LNCAP (cell line): Measurements from ENCODE around the gene COPZ1.
A peak's percentile ranks its signal among the peaks of the same experiment; 100 is the strongest.

Source experiments
- CTCF ChIP-seq: fragments of 450-650 bp; IDR thresholded peaks from 2 replicates; pipeline ENCODE4 v1.5.1; 2017; ENCODE audit warnings: mild to moderate bottlenecking

The COPZ1 gene

GRCh38 chr12:54388237-54389133 lies 63.6 kb downstream of the COPZ1 start:
- no peak for TF ChIP-seq CTCF

- TF ChIP-seq CTCF, result no peak
These were observed 64.2 kb downstream of the COPZ1 start for GRCh38 chr12:54389134-54389508.

DNA sequence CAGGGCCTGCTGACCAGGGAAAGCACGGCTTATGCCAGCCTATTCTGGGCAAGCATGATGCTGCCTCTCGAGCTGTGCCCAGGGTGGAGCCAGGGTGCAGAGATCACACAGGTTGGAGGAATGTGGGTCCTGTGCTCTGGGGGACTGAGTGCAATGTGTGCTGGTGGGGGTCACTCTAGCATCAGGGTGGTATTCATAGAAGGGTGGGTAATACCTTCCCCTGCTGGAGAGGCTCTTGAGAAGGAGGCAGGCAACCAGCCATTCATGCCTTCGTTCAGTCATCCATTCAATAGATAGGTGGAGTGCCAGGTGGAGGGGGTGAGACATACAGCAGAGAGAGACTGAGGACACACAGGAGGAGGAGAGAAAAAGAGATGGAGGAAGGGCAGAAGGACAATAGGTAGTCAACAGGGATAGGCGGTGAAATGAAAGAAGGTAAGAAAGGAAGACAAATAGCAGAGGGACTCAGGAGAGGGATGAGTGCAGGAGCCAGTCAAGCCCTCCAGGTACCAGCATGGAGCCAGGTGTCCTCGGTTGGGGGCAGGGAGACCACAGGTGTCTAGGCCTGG lies 64.8 kb downstream of the COPZ1 start:
- no peak for TF ChIP-seq CTCF

DNA sequence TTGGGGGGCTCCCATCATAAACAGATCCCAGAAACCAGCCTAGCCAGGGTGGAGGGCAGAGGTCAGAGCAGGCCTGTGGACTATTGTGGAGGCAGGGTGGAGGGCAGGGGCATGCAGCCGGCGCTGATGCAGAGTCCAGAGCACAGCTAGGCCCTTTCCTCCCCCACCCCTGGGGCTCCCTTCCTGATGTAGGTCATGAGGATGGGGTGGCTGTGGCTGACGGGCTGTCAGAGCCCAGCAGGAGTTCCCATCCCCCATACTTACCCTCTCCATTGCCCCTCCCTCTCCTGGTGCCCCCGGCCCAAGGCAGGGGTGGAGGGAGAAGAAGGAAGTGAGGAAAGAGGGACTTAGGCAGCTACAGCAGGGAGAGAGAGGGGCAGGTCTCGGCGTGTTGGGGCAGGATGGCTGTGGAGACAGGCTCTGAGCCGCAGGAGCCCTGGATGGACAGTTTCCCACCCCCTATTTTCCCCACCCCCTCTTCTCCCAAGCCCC lies 65.3 kb downstream of the COPZ1 start:
- no peak for TF ChIP-seq CTCF

DNA sequence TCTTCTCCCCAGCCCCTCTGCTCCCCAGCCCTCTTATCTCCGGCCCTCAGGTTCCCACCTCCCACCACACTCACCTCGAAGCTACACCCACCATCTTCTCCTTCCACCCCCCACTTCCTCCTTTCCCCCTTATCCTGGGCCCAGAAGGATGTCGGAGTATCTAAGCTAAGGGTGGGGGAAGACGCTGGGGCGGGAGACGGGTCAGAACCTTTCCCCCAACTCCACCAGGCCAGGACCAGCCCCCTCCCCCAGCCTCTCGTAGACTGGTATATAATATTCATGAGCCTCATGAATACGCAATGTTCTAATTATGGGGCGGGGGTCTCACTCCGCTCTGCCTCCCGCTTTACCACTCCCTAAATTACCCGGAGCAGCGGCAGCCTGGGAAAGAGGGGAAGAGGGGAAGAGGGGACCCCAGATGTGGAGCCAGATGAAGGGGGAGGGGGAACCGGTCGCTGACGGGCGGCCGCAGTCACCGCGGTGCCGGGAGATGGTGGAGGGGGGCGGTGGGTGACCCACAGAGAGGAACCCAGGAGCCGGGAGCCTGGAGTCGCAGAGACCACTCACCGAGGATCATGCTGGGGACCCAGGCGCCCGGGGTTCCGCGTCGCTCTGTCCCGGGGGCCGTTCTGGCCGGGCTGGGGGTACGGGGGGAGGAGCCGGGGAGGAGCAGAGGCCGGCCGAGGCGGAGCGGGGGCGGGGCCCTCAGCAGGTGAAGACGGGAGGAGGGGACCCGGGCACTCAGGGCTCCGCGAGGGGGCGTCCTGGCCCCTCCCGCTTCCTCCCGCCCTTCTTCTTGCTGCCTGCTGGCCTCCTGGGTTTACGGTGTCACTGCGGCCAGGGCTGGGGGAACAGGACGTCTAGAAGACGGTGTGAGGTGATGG lies 66.0 kb downstream of the COPZ1 start:
- TF ChIP-seq CTCF, result peak; percentile 23; the same call in 1 of the 2 replicates

DNA sequence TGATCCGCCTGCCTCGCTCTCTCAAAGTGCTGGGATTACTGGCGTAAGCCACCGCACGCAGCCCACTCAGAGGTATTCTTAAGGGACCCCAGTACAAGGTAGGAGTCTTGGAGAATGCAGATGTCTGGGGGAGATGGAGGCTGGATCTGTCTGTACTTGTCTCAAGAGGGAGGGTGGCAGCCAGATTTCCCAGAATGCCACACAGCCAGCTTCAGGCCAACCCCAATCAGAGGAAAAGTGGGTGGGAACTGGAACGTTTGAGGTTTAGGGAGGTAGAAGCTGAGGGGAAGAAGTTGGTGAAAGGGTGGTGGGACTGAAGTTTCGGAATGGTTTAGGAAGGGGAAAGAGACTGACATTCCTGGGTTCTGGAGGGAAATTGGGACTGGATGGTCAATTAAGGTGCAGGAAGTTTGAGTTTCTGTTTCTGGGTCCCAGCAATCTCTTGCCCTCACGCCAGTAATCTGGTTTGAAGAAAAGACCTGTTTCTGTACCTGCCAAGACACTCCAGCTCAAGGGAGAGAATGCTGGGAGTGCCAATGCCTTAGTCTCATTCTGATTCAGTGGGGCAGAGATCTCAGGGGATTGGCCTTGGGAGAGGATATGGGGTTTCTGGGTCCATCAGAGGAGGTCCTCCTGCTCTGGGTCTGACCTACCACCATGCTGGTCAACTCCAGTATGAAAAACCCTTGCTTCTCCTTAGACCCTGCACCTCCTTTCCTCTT lies 67.7 kb downstream of the COPZ1 start:
- TF ChIP-seq CTCF, result no peak

- TF ChIP-seq CTCF, result no peak
These were observed 68.3 kb downstream of the COPZ1 start for GRCh38 chr12:54393207-54393609.
